Activated naive CD4-positive, alpha-beta T cell treated with Interleukin-2 at 50 U/mL for 16 hours (primary cell): ENCODE measurements around the gene SYNGR3.

Source experiments
- DNase-seq: peaks from one replicate; pipeline ENCODE4 v3.0.0-alpha.2; 2020

SYNGR3 gene

GRCh38 chr16:1997494-1998359 lies 8.0 kb downstream of the SYNGR3 start:
- no peak for DNase-seq

- DNase-seq: no peak
These were observed 8.6 kb downstream of the SYNGR3 start for GRCh38 chr16:1998360-1998835.

GRCh38 chr16:1998852-1999801 lies 9.4 kb downstream of the SYNGR3 start:
- no peak for DNase-seq

- no peak for DNase-seq
These were observed 10.2 kb downstream of the SYNGR3 start for GRCh38 chr16:1999866-2000514.

- DNase-seq: no peak
These were observed 11.3 kb downstream of the SYNGR3 start for GRCh38 chr16:2001035-2001434.

- no peak for DNase-seq
These were observed 11.9 kb downstream of the SYNGR3 start for GRCh38 chr16:2001456-2002355.

GRCh38 chr16:2002406-2003230 lies 12.8 kb downstream of the SYNGR3 start:
- no peak for DNase-seq

GRCh38 chr16:2003231-2003826 lies 13.6 kb downstream of the SYNGR3 start:
- no peak for DNase-seq

- peak; percentile 89 for DNase-seq
These were observed 14.3 kb downstream of the SYNGR3 start for GRCh38 chr16:2003827-2004641.

GRCh38 chr16:2004795-2005517 lies 15.2 kb downstream of the SYNGR3 start:
- DNase-seq: no peak

GRCh38 chr16:2005646-2006045 lies 15.9 kb downstream of the SYNGR3 start:
- no peak for DNase-seq

GRCh38 chr16:2006317-2006716 lies 16.5 kb downstream of the SYNGR3 start:
- DNase-seq: no peak

GRCh38 chr16:2007081-2007836 lies 17.5 kb downstream of the SYNGR3 start:
- DNase-seq: no peak

GRCh38 chr16:2008009-2008526 lies 18.3 kb downstream of the SYNGR3 start:
- DNase-seq: no peak

- peak; percentile 33 for DNase-seq
These were observed 18.9 kb downstream of the SYNGR3 start for GRCh38 chr16:2008631-2009163.

GRCh38 chr16:2009164-2009711 lies 19.5 kb downstream of the SYNGR3 start:
- no peak for DNase-seq

- DNase-seq: peak; percentile 79
These were observed 20.2 kb downstream of the SYNGR3 start, which contains the start of gene ZNF598 for GRCh38 chr16:2009791-2010510. TSS of gene ZNF598 (minus strand) at chr16:2009821.
